Astrocyte (in vitro differentiated cells and primary cell): ENCODE data around the gene GGNBP2.

ENCODE experiments used
- EZH2 ChIP-seq: IDR thresholded peaks from 2 replicates; pipeline ENCODE4 v1.6.1; 2012; ENCODE audit warnings: mild to moderate bottlenecking, low read length, inconsistent platforms; ENCODE audit not compliant: insufficient read depth
- TF ChIP-seq, protein P1 (sequence below): IDR thresholded peaks from 2 replicates; pipeline ENCODE4 v1.5.1; 2011; ENCODE audit warnings: low read depth, mild to moderate bottlenecking, inconsistent platforms, low read length, moderate library complexity; ENCODE audit not compliant: insufficient read depth

DNA sequence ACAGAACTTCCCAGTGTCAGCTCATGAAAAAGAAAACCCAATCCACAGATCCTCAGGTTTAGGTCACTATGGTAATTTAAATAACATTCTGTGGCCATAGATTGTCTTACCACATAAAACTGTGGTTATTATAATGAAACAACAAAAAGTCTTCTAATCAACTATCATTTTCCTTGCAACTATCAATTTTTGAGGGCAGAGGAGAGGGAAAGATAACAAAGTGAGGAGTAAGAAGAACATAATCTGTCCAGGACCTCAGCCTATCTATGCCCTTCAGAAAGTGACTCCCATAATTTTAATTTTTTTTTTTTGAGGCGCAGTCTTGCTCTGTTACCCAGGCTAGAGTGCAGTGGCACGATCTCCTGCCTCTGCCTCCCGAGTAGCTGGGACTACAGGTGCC lies 4.0 kb upstream of the GGNBP2 start:
- TF ChIP-seq, protein P1, sequence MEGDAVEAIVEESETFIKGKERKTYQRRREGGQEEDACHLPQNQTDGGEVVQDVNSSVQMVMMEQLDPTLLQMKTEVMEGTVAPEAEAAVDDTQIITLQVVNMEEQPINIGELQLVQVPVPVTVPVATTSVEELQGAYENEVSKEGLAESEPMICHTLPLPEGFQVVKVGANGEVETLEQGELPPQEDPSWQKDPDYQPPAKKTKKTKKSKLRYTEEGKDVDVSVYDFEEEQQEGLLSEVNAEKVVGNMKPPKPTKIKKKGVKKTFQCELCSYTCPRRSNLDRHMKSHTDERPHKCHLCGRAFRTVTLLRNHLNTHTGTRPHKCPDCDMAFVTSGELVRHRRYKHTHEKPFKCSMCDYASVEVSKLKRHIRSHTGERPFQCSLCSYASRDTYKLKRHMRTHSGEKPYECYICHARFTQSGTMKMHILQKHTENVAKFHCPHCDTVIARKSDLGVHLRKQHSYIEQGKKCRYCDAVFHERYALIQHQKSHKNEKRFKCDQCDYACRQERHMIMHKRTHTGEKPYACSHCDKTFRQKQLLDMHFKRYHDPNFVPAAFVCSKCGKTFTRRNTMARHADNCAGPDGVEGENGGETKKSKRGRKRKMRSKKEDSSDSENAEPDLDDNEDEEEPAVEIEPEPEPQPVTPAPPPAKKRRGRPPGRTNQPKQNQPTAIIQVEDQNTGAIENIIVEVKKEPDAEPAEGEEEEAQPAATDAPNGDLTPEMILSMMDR = no peak
- no peak for TF ChIP-seq EZH2
